HG02852 (cell line): ENCODE results near the gene TEX261.
A peak's percentile ranks its signal among the peaks of the same experiment; 100 is the strongest.

Experiments used
- ATAC-seq: cut with Tn5 transposase; IDR thresholded peaks from one replicate; pipeline ENCODE4 v1.9.1; 2021; ENCODE audit warnings: mild to moderate bottlenecking, moderate library complexity; ENCODE audit not compliant: unreplicated experiment

TEX261 gene

DNA sequence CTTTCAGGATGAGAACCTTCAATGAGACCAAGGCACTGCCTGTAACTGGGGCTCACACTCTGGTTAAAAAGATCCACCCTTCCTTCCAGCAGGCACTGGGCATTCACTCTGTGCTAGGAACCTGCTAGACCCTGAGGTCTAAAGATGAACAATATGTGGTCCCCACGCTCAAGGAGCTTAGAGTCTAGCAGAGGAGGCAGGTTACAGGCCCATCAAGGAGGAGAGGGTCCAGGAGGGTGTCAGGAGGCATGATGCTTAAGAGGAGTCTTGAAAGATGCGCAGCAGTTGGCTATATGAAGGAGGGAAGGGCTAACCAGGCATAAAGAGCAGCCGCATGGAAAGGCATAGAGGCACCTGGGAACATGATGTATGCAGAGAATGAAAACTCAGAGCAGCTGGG, 11.7 kb downstream of the TEX261 start:
- ATAC-seq: no peak

DNA sequence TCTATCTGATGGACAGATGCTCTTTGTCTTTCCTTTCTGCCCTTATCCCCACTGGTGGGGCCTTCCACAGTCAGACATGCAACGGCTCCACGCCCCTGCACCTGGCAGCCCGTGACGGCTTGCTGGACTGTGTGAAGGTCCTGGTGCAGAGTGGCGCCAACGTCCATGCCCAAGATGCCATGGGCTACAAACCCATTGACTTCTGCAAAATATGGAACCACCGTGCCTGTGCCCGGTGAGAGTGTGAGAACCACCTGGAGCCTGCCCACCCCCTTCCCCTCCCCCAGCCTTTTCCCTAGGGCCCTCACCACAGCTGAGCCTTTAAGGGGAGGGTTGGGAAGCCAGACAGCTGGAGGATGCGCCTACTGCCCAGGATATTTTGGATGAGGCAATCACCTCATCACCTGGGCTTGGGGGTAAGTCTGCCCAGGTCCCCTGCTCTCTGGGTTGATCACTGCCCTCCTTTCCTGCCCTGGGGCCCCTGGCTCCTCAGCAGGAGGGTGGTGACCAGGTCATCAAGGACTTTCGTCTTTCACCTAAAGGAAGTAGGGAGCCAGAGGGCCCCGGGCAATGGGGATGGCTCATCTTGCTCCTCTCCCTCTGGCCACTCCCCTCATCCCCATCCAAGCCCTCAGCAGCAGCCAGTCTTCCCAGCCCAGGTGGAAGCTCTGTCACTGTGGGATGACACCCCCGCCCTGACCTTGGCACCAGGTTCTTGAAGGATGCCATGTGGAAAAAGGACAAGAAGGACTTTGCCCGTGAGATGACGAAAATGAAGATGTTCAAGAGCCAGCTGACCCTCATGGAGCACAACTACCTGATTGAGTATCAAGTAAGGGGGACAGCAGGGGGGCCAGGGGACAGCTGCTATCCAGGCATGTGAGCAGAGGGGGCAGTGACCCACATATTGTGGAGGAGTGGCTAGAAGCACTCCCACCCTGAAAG, 12.5 kb downstream of the TEX261 start:
- no peak for ATAC-seq

DNA sequence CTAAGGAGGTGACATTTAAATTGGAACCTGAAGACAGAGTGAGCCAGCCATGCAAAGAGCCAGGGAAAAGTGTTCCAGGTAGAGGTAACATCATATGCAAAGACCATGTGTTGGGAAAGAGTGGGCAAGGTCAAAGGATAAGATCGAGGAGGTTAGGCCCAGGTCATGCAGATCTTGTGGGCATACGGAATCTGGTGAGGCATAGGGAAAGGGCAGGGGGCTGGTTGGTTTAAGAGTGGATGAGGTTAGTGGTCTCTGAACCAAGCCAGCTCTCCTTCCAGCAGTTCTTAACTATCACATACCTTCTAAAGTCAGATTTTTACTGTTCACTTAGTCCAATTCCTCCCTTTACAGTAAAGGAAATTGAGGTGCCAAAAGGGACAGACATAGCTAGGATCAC, 13.3 kb downstream of the TEX261 start:
- no peak for ATAC-seq

GRCh38 chr2:70979626-70980025, 15.0 kb downstream of the TEX261 start:
- ATAC-seq: no peak

DNA sequence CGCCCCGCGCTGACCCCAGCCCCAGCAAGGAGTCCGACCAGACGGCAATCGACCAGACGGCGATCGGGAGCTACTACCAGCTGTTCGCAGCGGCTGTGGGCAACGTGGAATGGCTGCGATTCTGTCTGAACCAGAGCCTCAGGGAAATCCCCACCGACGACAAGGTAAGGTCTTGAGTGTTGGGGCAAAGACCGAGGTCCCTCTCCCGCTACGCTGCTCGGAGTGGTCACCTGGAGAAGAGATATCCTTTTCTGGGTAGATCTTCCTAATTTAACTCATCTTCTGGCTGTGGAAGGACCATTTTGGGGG, 15.5 kb downstream of the TEX261 start:
- ATAC-seq: no peak

- no peak for ATAC-seq
Observed at GRCh38 chr2:70978341-70979179, 16.1 kb downstream of the TEX261 start, which contains the start of gene ANKRD53. TSS of gene ANKRD53 (plus strand) at chr2:70978630. CDS start at chr2:70978646, 16 bp downstream.

DNA sequence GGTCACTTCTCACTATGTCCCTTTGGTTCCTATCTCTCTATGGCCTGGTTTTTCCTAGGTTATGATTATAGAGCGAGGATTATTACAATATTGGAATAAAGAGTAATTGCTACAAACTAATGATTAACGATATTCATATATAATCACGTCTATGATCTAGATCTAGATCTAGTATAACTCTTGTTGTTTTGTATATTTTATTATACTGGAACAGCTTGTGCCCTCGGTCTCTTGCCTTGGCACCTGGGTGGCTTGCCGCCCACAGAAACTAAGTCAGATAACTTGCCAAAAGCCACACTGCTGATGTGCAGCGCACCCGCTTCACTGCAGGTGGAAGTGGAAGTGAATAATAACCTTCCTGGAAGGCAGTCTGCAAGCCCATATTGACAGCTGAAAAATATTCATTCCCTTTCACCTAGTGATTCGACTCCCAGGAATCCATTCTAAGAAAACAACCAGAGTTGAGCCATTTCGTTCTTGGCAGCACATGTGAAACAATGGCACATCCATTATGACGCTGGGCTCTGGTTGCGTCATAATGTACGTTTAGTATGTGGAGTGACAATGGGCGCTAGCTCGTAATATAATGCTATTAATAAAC, 17.0 kb downstream of the TEX261 start:
- ATAC-seq: no peak

DNA sequence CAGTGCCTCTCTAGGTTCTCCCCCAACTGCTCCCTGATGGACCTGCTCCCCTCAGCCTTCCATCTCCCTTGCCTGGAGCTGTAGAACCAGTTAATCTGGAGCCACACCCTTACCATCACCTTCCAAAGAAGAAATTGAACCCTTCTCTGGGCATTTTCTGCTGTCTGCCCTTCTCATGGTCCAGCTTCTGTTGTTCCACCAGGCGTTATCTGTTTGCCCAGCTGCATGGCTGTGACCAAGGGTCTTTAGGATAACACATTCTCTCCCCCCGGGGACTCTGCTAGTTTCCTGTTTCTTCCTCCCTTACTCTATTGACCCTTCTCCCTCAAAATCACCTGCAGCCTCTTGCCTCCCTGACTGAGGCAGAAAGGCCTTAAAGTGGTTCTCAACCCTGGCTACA, 19.4 kb downstream of the TEX261 start:
- ATAC-seq: no peak

- no peak for ATAC-seq
Observed at GRCh38 chr2:70974592-70974991, 20.1 kb downstream of the TEX261 start.

DNA sequence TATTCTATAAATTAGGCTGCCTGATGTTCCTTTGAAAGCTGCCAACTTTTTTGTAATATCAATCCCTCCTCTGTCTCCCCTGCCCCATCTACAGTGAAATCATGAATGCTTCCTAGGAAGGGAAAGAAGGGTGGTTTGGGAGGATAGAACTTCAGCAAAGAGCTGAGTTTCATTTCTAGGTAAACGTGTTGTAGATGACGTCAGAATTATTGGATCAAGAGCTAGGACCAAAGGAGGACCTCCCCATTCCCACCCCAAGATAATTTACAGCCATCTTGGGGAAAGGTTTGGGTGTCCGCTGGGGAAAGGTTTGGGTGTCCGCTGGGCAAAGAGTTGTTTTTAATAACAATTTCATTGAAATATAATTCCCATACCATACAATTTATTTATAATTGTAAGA, 27.5 kb downstream of the TEX261 start:
- ATAC-seq: no peak

DNA sequence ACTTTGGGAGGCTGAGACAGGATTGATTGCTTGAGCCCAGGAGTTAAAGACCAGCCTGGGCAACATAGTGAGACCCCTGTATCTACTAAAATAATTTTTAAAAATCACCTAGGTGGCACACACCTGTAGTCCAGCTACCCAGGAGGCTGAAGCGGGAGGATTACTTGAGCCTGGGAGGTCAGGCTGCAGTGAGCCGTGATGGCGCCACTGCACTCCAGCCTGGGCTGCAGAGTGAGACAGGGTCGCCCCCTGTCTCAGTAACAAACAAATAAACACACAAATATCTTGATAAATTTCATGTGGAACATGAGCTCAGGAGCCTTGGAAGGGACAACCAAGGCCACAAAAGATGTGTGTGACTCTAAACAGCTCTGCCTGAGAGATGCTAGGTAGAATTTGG, 28.0 kb downstream of the TEX261 start:
- no peak for ATAC-seq

DNA sequence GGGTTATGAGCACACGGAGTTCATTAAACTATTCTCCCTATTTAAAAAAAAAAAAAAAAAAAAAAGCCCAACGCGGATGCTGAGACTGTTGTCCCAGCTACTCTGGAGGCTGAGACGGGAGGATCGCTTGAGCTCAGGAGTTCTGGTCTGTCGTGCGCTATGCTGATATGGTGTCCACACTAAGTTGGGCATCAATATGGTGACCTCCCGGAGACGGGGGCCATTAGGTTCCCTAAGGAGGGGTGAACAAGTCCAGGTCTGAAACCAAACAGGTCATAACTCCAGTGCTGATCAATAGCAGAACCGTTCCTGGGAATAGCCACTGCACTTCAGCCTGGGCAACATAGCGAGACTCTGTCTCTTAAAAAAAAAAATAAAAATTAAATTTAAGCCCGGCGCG, 29.2 kb downstream of the TEX261 start:
- ATAC-seq: no peak

- peak; percentile 90 for ATAC-seq
Observed at GRCh38 chr2:70964596-70965386, 29.9 kb downstream of the TEX261 start.

- ATAC-seq: no peak
Observed at GRCh38 chr2:70964133-70964532, 30.5 kb downstream of the TEX261 start.

DNA sequence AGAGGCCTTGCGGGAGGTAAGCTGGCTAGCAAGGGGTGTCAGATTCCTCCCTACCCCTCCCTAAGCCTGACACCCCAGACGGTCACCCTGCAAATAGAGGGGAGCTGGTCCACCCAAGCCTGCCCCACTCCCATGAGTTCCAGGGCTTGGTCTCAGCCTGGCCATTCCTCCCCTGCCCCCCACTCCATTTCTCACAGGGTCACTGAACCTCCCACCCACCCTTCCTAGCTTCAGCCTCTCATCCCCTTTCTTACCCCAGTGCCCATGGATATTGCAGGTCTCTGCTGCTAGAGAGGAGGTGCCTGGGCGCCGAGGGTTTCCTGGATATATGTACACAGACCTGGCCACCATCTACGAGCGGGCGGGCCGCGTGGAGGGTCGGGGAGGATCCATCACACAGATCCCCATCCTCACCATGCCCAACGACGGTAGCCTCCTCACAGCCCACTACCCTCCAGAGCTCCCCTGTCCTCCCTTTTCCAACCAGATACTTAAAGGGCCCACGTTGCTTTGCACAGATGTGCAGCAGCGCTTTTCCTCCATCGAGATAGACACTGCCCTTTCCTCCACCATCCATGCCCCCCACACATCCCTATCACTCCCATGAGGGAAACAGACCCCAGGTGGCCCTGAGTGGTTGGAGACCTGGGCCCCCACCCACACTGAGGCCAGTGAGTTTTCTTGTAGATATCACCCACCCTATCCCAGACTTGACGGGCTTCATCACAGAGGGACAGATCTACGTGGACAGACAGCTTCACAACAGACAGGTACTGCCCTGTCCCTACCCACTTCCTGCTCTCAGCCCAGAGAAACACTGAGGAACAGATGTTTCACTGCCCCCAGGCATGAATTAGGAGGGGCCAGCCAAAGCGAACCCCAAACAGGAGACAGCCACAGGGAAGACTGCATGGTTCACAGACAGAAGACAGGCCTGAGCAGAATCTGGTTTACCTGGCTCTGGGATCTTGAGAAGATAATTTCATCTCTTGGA, 31.5 kb downstream of the TEX261 start:
- ATAC-seq: no peak

- ATAC-seq: no peak
Observed at GRCh38 chr2:70962211-70962884, 32.3 kb downstream of the TEX261 start.

DNA sequence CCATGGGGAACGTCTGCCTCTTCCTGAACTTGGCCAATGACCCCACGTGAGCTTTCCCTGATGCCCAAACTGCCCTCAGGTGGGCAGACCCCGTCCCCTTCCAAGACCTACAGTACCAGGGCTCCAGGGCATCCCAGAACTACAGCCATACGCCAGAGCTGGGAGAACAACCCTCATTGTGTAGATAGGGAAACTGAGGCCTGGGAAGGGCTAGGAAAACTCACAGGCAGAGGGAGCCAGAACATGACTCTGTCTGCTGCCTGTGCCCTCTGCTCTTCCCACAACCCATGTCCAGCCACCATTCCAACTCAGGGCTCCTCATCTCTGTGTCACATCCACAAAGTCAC, 33.1 kb downstream of the TEX261 start:
- no peak for ATAC-seq

DNA sequence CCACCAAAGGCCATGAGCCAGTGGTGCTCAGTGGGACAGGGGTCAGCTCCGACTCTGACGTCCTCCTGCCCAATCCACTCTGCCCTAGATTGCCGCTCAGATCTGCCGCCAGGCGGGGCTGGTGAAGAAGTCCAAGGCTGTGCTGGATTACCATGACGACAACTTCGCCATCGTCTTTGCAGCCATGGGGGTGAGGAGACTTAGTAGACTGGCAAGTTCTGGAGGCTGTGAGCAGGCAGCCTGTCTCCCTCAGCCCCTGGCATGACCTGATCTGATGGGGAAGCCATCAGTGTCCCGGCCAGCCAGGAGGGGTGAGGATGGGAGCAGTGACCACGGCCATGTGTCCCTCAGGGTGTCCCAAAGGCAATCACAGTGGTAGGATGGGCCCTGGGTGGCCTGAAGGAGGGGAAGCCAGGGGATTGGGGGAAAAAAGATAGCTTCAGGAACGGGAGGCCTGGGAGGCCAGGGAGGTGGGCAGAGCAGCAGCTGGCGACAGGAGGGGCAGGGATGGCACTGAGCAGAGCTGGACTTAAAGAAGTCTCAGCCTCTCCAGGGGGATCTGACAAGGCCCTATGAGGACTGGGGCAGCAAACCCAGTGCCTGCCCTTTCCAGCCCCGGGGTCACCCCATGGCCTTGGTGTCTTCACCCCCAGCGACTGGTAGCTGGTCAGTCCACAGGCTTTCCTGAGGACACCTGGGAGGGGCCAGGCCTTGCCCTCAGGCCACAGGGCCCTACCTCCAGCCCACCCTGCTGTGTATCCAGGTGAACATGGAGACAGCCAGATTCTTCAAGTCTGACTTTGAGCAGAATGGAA, 33.6 kb downstream of the TEX261 start:
- ATAC-seq: no peak
